RWPE1 (cell line): ENCODE measurements around the gene FRMD4B.

Experiments used
- CTCF ChIA-PET: fragments of 350-600 bp; sonication (Branson Sonifier 250); formaldehyde crosslinking; extraction: SDS; loops from one replicate; lab custom pipeline; 2021; lab: Yijun Ruan, JAX
- POLR2A ChIA-PET: fragments of 400-600 bp; formaldehyde crosslinking; extraction: SDS; loops from one replicate; lab custom pipeline; 2020; ENCODE audit warnings: antibody characterized with exemption; ENCODE audit not compliant: low non-redundant PET; lab: Yijun Ruan, JAX
- DNase-seq: peaks from one replicate; pipeline ENCODE4 v3.0.0; 2012; ENCODE audit warnings: low spot score
- H3K27ac ChIP-seq: fragments of 450-650 bp; 2 replicates; pipeline ENCODE4 v1.5.1; 2017
- TF ChIP-seq, protein P1 (sequence below): fragments of 450-650 bp; conservative IDR thresholded peaks from 2 replicates; pipeline ENCODE4 v1.5.1; 2017; ENCODE audit warnings: low read depth, mild to moderate bottlenecking

The FRMD4B gene

DNA sequence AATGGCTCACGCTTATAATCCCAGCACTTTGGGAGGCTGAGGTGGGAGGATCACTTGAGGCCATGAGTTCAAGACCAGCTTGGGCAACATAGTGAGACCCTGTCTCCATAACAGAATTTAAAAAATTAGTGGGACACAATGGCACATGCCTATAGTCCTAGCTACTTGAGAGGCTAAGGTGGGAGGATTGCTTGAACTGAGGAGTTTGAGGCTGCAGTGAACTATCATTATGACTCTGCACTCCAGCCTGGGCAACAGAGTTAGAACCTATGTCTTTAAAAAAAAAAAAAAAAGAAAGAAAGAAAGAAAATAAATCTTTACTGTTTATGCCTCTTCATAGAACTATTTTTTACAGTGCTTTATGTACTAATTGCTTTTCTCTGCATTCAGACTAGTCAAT is 178.9 kb downstream of the FRMD4B start:
- no peak overlapping the region for H3K27ac ChIP-seq
- TF ChIP-seq, protein P1, sequence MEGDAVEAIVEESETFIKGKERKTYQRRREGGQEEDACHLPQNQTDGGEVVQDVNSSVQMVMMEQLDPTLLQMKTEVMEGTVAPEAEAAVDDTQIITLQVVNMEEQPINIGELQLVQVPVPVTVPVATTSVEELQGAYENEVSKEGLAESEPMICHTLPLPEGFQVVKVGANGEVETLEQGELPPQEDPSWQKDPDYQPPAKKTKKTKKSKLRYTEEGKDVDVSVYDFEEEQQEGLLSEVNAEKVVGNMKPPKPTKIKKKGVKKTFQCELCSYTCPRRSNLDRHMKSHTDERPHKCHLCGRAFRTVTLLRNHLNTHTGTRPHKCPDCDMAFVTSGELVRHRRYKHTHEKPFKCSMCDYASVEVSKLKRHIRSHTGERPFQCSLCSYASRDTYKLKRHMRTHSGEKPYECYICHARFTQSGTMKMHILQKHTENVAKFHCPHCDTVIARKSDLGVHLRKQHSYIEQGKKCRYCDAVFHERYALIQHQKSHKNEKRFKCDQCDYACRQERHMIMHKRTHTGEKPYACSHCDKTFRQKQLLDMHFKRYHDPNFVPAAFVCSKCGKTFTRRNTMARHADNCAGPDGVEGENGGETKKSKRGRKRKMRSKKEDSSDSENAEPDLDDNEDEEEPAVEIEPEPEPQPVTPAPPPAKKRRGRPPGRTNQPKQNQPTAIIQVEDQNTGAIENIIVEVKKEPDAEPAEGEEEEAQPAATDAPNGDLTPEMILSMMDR: no peak
- CTCF ChIA-PET: no interaction called here
- POLR2A ChIA-PET: no interaction called here
- DNase-seq: no peak

DNA sequence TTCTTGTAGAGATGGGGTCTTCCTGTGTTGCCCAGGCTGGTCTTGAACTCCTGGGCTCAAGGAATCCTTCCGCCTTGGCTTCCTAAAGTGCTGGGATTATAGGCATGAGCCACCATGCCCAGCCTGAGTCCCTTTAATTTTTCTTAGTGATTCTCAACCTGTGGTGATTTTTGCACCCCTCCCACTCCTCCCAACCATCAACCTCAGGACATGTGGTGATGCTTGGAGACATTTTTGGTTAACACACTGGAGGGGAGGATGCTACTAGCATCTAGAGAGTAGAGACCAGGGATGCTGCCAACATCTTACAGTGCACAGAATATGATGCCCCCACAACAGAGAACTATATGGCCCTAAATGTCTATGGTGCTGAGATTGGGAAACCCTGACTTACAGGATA is 180.5 kb downstream of the FRMD4B start:
- TF ChIP-seq, protein P1: no peak
- no peak overlapping the region for H3K27ac ChIP-seq
- no peak for DNase-seq
- ChIA-PET CTCF (no interaction called here), POLR2A (no interaction called here)

GRCh38 chr3:69204315-69204957 is 181.5 kb downstream of the FRMD4B start:
- POLR2A ChIA-PET: no interaction called here
- H3K27ac ChIP-seq: no peak overlapping the region
- TF ChIP-seq, protein P1: no peak
- DNase-seq: peak; percentile 57
- CTCF ChIA-PET: no interaction called here

DNA sequence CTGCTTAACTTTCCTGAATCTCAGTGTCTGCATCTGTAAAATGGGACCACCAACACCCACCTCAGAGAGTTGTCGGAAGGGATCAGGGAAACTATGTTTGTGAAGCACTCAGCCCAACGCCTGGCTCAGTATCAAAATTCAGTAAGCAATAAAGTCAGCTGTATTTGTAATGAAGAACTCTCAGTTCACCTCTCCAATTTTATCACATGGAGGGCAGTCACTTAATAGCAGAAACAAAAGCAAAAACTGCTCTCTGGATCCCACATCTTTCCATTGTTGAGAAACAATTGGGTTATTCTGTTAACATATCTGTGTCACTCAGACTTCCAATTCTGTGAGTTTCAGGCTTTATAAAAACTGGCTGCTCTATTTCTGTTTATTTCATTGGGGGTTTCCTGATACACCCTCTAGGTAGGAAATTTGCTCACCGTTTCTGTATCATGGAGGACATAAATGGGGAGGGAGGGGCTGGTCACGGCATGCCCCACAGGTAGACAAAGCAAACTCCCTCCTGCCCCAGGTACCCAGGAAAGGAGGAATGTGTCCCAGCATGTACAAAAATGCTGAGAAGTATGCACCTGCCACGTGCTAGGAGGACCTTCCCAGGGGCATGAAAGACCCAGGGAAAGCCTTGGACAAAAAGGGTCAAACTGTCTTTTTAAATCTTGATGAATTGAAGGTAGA is 182.1 kb downstream of the FRMD4B start:
- TF ChIP-seq, protein P1: no peak
- CTCF ChIA-PET: no interaction called here
- H3K27ac ChIP-seq: no peak overlapping the region
- DNase-seq: peak; percentile 44
- POLR2A ChIA-PET: no interaction called here

DNA sequence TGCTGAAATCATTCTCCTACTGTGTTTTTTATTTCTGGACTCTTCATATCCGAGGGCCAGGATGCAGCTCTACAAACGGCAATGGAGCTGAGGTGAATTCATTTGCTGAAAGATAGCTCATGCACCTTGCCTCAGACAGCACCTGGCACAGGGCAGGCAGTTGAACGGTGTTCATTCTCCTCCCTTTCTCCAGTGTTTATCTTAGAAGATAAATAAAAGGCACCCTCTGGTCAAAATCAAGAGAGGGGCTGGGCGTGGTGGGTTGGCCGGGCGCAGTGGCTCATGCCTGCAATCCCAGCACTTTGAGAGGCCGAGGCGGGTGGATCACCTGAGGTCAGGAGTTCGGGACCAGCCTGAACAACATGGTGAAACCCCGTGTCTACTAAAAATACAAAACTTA is 184.2 kb downstream of the FRMD4B start:
- no peak for DNase-seq
- ChIA-PET POLR2A (no interaction called here), CTCF (interaction anchor here (0.6 kb wide), 1 partner anchor 266 kb away, joined by 3 read pairs; no protein-coding TSS in a partner anchor)
- no peak overlapping the region for H3K27ac ChIP-seq
- TF ChIP-seq, protein P1: no peak

GRCh38 chr3:69200384-69201068 is 185.4 kb downstream of the FRMD4B start:
- ChIA-PET CTCF (no interaction called here), POLR2A (interaction anchor here (0.6 to 0.9 kb wide), 2 partner anchors 15 to 106 kb away, joined by 3 to 4 read pairs; no protein-coding TSS in a partner anchor)
- DNase-seq: peak; percentile 61
- no peak overlapping the region for H3K27ac ChIP-seq
- TF ChIP-seq, protein P1: no peak
